Measurements from ENCODE around the gene ABCC1. TPM values are rescaled to one million over a fixed set of nuclear protein-coding genes. Genes with fewer than 3 reads are reported as not detected.

ABCC1 gene
- total RNA-seq, 2 experiments from 2014 or later = 64.5 to 67.6 TPM

- H3K27me3 Mint-ChIP-seq = no peaks in the 10 kb centered on the region
- H3K27ac Mint-ChIP-seq = no peak overlapping the region
- no peak for TF ChIP-seq CTCF (IDR thresholded peaks at IDR 0.05)
- ATAC-seq = no peak
- H3K36me3 Mint-ChIP-seq (ENCODE audit: low read depth) = peaks cover 65% of the 10 kb centered on the region
- H3K9me3 Mint-ChIP-seq = no peaks in the 10 kb centered on the region
- no peak for DNase-seq
- H3K4me1 Mint-ChIP-seq (ENCODE audit: low read depth) = no peaks in the 10 kb centered on the region
- intact Hi-C loops (cut with micrococcal nuclease) = no loop called here
- CTCF ChIA-PET = interaction anchor here (1.5 kb wide), 1 partner anchor 11 kb away, joined by 3 read pairs; no protein-coding TSS in a partner anchor
- no peak overlapping the region for H3K4me3 Mint-ChIP-seq
- POLR2A ChIA-PET = interaction anchor here (1.1 kb wide), 1 partner anchor 33 kb away, joined by 3 read pairs; no protein-coding TSS in a partner anchor
Observed at GRCh38 chr16:16051132-16051531, 101.7 kb downstream of the ABCC1 start.

- no peak for TF ChIP-seq CTCF (IDR thresholded peaks at IDR 0.05)
- Mint-ChIP-seq H3K27ac (no peak overlapping the region), H3K4me3 (no peak overlapping the region), H3K4me1 (ENCODE audit: low read depth) (no peaks in the 10 kb centered on the region), H3K36me3 (ENCODE audit: low read depth) (peaks cover 67% of the 10 kb centered on the region), H3K27me3 (no peaks in the 10 kb centered on the region), H3K9me3 (no peaks in the 10 kb centered on the region)
- DNase-seq (no peak), ATAC-seq (no peak)
- intact Hi-C loops (cut with micrococcal nuclease) = no loop called here
- ChIA-PET CTCF (no interaction called here), POLR2A (interaction anchor here (1.0 to 1.4 kb wide), 2 partner anchors 9 to 20 kb away, joined by 3 to 5 read pairs; no protein-coding TSS in a partner anchor)
Observed at GRCh38 chr16:16052916-16053315, 103.5 kb downstream of the ABCC1 start.

GRCh38 chr16:16057102-16057501 lies 107.7 kb downstream of the ABCC1 start:
- H3K4me1 Mint-ChIP-seq (ENCODE audit: low read depth) = peaks cover 14% of the 10 kb centered on the region
- H3K9me3 Mint-ChIP-seq = no peaks in the 10 kb centered on the region
- ATAC-seq (no peak), DNase-seq (no peak)
- intact Hi-C loops (cut with micrococcal nuclease) = no loop called here
- ChIA-PET POLR2A (no interaction called here), CTCF (interaction anchor here (1.9 kb wide), 1 partner anchor 279 kb away, joined by 4 read pairs; no protein-coding TSS in a partner anchor)
- no peak overlapping the region for H3K4me3 Mint-ChIP-seq
- H3K27ac Mint-ChIP-seq = no peak overlapping the region
- TF ChIP-seq CTCF (IDR thresholded peaks at IDR 0.05) = no peak
- no peaks in the 10 kb centered on the region for H3K27me3 Mint-ChIP-seq
- H3K36me3 Mint-ChIP-seq (ENCODE audit: low read depth) = peaks cover 56% of the 10 kb centered on the region

GRCh38 chr16:16059160-16059559 lies 109.7 kb downstream of the ABCC1 start:
- DNase-seq (no peak), ATAC-seq (no peak)
- Mint-ChIP-seq H3K4me1 (ENCODE audit: low read depth) (peaks cover 19% of the 10 kb centered on the region), H3K36me3 (ENCODE audit: low read depth) (peaks cover 60% of the 10 kb centered on the region), H3K9me3 (no peaks in the 10 kb centered on the region), H3K4me3 (no peak overlapping the region), H3K27me3 (no peaks in the 10 kb centered on the region), H3K27ac (no peak overlapping the region)
- POLR2A ChIA-PET = interaction anchor here (1.0 kb wide), 1 partner anchor 67 kb away, joined by 3 read pairs; no protein-coding TSS in a partner anchor
- TF ChIP-seq CTCF (IDR thresholded peaks at IDR 0.05) = no peak
- CTCF ChIA-PET = no interaction called here
- intact Hi-C loops (cut with micrococcal nuclease) = no loop called here

- Mint-ChIP-seq H3K4me3 (no peak overlapping the region), H3K27ac (no peak overlapping the region), H3K9me3 (no peaks in the 10 kb centered on the region), H3K4me1 (ENCODE audit: low read depth) (peaks cover 19% of the 10 kb centered on the region), H3K36me3 (ENCODE audit: low read depth) (peaks cover 52% of the 10 kb centered on the region), H3K27me3 (no peaks in the 10 kb centered on the region)
- ATAC-seq = no peak
- TF ChIP-seq CTCF (IDR thresholded peaks at IDR 0.05) = no peak
- DNase-seq = no peak
- intact Hi-C loops (cut with micrococcal nuclease) = no loop called here
- POLR2A ChIA-PET = interaction anchor here (0.6 to 1.0 kb wide), 2 partner anchors 12 to 68 kb away, joined by 3 read pairs; no protein-coding TSS in a partner anchor
- CTCF ChIA-PET = no interaction called here
Observed at GRCh38 chr16:16059895-16060590, 110.6 kb downstream of the ABCC1 start.

All from activated CD8-positive, alpha-beta T cell treated with anti-CD3 and anti-CD28 coated beads for 36 hours (primary cell).